HK-2 (cell line): ENCODE measurements around the gene WDR35.

Experiments
- DNase-seq: peaks from one replicate; pipeline ENCODE4 v3.0.0-alpha.2; 2018; ENCODE audit not compliant: unreplicated experiment

WDR35 gene

DNA sequence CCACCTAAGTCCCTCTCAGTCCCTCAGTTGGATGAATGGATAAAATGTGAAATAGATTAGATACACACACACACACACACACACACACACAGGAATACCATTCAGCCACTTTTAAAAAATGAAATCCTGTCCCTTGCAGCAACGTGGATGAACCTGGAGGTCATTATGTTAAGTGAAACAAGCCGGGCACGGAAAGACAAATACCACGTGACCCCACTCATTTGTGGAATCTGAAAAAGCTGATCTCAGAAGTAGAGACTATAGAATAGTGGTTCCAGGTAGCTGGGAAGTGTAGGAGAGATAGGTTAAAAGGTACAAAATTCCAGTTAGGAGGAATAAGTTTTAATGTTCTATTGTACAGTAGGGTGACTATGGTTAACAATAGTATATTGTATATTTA lies 119.1 kb downstream of the WDR35 start:
- no peak for DNase-seq

DNA sequence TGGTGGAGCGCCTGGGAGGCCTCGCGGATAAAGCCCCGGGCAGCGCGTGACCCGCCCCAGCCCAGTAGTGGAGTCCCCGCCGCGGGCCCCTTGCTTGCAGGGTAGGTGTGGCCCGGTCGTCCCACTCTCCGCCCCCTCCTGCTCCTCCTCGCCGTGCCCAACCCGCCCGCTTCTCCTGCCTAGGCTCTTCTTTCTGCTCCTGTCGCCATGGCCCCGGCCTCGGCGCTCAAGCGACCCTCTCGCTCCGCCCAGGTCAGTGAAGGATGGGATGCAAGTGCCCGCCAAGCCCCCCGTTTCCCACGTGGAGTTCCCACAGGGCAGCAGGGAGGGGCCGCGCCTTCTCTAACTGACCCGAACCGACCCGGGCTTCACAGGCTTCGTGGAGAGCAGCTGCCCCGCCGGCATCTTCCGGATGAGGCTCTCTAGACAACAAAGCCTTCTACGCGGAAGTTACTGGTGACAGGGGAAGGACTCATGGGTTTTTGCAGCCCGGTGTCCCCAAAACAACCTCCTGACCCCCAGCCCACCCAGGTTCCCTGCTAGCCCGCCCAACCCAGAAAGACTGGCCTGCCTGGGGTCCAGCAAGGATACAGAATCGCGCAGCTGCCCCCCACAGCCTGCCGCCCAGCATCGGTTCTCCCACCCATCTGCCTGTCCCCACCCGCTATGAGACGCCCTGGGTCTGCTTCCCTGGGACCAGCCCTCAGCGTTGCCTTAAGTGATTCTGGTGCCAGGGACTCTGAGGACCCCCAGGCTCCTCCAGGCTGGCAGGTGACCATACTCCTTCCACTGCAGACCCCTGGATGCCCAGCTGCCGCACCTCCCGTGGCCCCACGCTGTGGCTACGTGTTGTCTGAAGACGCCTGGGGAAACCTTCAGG lies 121.0 kb downstream of the WDR35 start:
- no peak for DNase-seq

DNA sequence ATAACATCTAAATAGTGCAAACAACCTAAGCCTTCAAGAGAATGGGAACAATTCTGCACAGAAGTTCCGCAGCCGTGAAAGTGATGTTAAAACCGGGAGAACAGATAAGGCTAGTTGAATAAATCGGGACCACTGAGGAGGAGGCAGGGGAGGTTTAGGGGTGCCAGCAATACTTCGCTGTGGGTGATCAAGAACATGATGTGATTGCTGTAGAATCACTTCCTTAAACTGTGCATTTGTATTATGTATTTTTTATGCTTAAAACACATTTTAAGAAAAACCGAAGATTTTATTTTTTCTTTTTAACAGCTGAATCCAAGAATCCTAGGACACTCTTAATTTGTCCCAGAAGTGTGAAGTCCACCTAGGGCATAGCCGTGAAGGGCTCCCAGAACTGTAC lies 121.7 kb downstream of the WDR35 start:
- no peak for DNase-seq

DNA sequence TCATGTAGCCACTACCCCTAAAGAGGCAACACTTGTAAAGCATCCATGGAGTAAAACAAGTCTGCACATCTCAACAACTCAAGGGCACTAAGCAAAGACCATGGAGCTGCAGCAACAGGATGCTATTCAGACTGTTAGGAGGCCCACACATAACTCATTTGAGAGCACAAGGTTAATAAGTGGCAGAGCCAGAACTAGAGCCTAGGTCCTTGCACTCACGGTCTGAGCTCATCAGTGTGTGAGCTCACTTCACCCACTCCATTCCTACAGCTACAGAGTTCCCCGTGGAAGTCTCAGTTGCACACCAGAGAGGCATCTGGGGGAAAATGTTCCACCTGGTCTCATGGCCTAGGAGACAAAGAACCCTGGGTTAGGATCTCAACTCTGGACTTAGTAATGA lies 123.1 kb downstream of the WDR35 start:
- peak; percentile 24 for DNase-seq

DNA sequence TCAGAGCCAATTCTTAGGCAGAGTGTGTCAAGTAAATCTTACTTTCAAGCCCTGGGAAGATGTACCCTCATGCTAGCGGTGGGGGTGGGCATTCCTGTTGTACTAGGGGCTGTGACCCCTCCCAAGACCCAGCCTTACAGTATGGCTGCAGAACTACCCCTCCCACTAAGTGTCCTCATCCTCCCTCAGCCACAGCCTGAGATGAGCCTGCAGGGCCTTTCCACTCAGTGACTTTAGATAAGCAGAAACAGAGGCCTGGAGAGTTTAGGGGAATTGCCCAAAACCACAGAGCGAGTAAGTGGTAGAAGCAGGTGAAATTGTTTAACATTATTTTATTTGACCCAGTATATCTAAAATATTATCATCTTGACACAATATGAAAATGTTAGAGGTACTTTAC lies 124.8 kb downstream of the WDR35 start:
- DNase-seq, result no peak

DNA sequence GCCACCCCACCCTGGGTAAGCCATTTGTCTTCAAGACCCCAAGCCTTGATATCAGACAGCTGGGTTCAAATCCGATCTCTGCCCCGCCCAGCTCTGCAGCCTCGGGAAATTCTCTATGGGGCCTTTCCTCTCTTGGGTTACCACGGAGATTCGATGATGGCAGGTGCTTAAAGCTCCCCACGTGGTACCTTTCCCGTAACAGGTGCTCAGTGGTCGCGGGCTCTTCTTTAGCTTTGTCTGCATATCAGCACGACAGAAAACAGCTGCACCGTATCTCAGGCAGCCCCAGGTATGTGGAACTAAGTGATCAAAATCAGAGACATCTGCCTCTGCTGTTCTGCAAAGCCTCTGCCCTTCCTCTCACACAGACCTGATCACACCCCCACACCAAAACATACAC lies 125.5 kb downstream of the WDR35 start:
- no peak for DNase-seq

DNA sequence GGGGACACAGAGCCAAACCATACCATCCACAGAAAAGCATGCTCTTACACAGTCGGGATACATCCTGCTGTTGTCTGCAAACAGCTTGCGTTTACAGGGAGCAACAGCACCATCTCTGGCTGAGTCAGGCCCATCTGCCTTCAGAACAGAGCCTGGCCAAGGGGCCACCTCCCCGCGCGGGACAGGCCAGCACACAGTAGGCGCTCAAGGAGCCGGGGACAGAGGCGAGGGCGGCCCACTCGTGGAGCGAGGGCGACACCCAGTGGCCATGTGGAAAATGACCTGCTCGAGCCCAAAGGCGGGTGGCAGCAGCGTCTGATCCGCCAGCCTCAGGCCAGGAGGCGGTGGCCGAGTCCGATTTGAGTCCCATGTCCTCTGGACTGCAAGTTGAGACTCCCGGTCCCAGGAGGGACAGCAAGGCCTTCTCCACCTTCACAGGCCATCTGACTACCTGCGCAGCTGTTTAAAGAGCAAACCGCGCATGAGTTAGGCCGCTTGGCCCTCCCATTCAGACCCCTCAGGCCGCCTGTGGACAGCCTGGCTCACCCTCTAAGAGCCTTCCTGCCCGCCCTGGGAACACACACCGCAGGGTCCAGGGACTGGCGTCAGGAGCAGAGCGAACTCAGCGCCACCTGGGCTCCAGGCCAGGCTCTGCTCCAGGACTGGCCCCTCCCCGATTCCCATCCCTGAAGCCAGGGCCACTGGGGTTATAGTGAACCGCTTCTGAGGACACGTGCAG lies 126.4 kb downstream of the WDR35 start:
- peak; percentile 60 for DNase-seq

DNA sequence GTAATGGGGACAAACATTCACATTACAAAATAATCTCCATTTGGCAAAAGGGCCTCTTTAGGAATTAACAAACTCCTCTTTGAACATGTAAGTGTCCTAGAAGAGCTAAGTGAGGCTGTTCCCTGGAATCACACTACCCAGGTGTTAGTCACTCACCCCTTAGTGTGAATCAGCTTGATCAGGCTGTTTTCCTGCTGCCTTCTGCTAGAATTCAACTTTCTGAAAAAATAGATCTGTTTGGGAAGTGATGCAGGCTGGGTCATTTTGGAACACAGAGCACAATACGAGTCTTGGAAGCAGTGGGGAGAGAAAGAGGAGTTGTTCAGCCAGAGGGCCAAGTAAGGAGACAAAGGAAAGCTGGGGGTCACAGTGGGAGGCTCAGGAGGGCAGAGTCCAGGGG lies 128.1 kb downstream of the WDR35 start:
- no peak for DNase-seq
